Cardiac muscle cell (in vitro differentiated cells and primary cell): ENCODE results near the gene TRUB1. TPM values are rescaled to one million over a fixed set of nuclear protein-coding genes. Genes with fewer than 3 reads are reported as not detected.

Experiments used
- DNase-seq, 2 donors: peaks; one replicate each; pipeline versions ENCODE4 v3.0.0 to v3.0.0-alpha.2; 2010 to 2017; ENCODE audit warnings: low read depth in 1 of 2, low spot score in 1 of 2
- H3K27ac ChIP-seq: fragments of 200-600 bp; sonication (generic); 2 replicates; pipeline ENCODE4 v1.5.1; 2016
- H3K27me3 ChIP-seq: fragments of 200-600 bp; sonication (generic); 2 replicates; pipeline ENCODE4 v1.6.0; 2016; ENCODE audit warnings: control low read depth
- H3K36me3 ChIP-seq: fragments of 200-600 bp; sonication (generic); 2 replicates; pipeline ENCODE4 v1.5.1; 2016; ENCODE audit warnings: control low read depth
- H3K4me1 ChIP-seq: fragments of 200-600 bp; sonication (generic); 2 replicates; pipeline ENCODE4 v1.8.1; 2017; ENCODE audit warnings: low read depth, mild to moderate bottlenecking, mixed run types
- H3K4me3 ChIP-seq: fragments of 200-600 bp; sonication (generic); 2 replicates; pipeline ENCODE4 v1.5.1; 2016; ENCODE audit warnings: mild to moderate bottlenecking
- H3K9me3 ChIP-seq: fragments of 200-600 bp; sonication (generic); 2 replicates; pipeline ENCODE4 v1.5.1; 2017; ENCODE audit warnings: low read depth, mild to moderate bottlenecking, control low read depth
- CTCF ChIP-seq: IDR thresholded peaks from 2 replicates; pipeline ENCODE4 v1.5.1; 2012; ENCODE audit warnings: low read depth, mild to moderate bottlenecking, low read length
- polyA plus RNA-seq: library from polyadenylated mRNA; unstranded; fragments of >200 nt; fragmentation: Nextera tagmentation; extraction: Ambion mirVana; gene quantifications from 2 replicates; pipeline ENCODE4 v1.2.1, GENCODE V29; 2016
- total RNA-seq: library from RNA; depleted of rRNA; stranded (reverse); fragments of >200 nt; gene quantifications from 2 replicates; pipeline ENCODE4 v1.2.3, GENCODE V29; 2016

The TRUB1 gene
- total and polyA plus RNA-seq, 2 experiments from 2014 or later = 8.4 to 18.3 TPM

DNA sequence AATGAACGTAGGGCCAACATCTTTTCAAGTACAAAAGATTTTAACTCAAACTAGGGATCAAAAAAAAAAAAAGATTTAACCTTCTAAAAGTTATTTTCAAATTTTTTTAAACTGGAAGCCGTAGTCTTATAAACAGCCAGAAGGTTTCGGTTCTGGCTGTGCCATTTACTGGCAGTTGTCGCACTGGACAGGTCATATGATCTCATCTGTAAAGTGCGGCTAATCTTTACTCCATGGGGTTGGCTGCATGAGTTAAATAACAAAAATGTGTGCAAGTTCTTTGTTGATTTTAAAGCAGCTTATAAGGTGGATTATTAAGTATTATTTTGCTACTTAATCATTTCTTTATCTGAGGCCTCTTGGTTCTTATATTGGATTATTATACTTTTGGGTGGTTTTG, 36.6 kb downstream of the TRUB1 start:
- Histone ChIP-seq H3K4me3 (no peak overlapping the region), H3K27ac (no peak overlapping the region), H3K27me3 (no peaks in the 10 kb centered on the region), H3K9me3 (no peaks in the 10 kb centered on the region), H3K4me1 (peaks cover 8% of the 10 kb centered on the region), H3K36me3 (peaks cover 9% of the 10 kb centered on the region)
- peak in 1 of 2 donors; percentile 16 for DNase-seq
- no peak for TF ChIP-seq CTCF

- H3K4me1 ChIP-seq = peaks cover 5% of the 10 kb centered on the region
- no peak overlapping the region for H3K4me3 ChIP-seq
- no peak for TF ChIP-seq CTCF
- H3K9me3 ChIP-seq = no peaks in the 10 kb centered on the region
- H3K27me3 ChIP-seq = no peaks in the 10 kb centered on the region
- H3K27ac ChIP-seq = no peak overlapping the region
- peaks cover 9% of the 10 kb centered on the region for H3K36me3 ChIP-seq
- no peak for DNase-seq
Measured at GRCh38 chr10:114975091-114975490, 37.1 kb downstream of the TRUB1 start.

- Histone ChIP-seq H3K4me1 (no peaks in the 10 kb centered on the region), H3K27me3 (no peaks in the 10 kb centered on the region), H3K27ac (no peak overlapping the region), H3K9me3 (no peaks in the 10 kb centered on the region), H3K36me3 (peaks cover under 1% of the 10 kb centered on the region), H3K4me3 (no peak overlapping the region)
- no peak for DNase-seq
- TF ChIP-seq CTCF = no peak
Measured at GRCh38 chr10:114982989-114983388, 45.0 kb downstream of the TRUB1 start.

DNA sequence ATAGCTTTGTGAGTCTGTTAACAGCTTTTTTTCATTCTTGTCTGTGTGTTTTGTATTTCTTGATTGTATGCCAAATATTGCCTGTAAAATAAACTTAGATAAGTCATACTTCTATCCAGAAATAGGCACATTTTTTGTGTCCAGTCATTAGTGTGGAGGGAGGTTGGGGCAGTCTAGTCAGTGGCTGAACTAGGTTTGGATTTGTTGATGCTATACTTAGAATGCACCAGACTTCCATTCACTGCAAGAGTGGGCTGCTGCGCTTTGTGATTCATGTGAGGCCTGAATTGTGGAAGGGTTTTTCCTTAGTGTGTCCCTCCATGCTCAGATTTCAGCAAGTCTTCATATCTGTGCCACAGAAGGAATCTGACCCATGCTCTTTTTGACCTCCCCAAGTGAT, 50.0 kb downstream of the TRUB1 start:
- Histone ChIP-seq H3K36me3 (no peaks in the 10 kb centered on the region), H3K27ac (peak overlapping the region; percentile 65), H3K4me3 (no peak overlapping the region), H3K9me3 (no peaks in the 10 kb centered on the region), H3K27me3 (no peaks in the 10 kb centered on the region), H3K4me1 (no peaks in the 10 kb centered on the region)
- TF ChIP-seq CTCF = no peak
- DNase-seq = peak in 1 of 2 donors; percentile 36

GRCh38 chr10:114990586-114990985, 52.6 kb downstream of the TRUB1 start:
- no peaks in the 10 kb centered on the region for H3K9me3 ChIP-seq
- no peak for TF ChIP-seq CTCF
- H3K4me1 ChIP-seq = no peaks in the 10 kb centered on the region
- H3K27me3 ChIP-seq = no peaks in the 10 kb centered on the region
- no peak overlapping the region for H3K4me3 ChIP-seq
- no peaks in the 10 kb centered on the region for H3K36me3 ChIP-seq
- DNase-seq = no peak
- H3K27ac ChIP-seq = no peak overlapping the region

- H3K4me1 ChIP-seq = no peaks in the 10 kb centered on the region
- H3K27ac ChIP-seq = no peak overlapping the region
- H3K9me3 ChIP-seq = no peaks in the 10 kb centered on the region
- no peaks in the 10 kb centered on the region for H3K36me3 ChIP-seq
- H3K4me3 ChIP-seq = no peak overlapping the region
- TF ChIP-seq CTCF = no peak
- no peaks in the 10 kb centered on the region for H3K27me3 ChIP-seq
- no peak for DNase-seq
Measured at GRCh38 chr10:114990991-114991390, 53.0 kb downstream of the TRUB1 start.
